MCF 10A (cell line): Measurements from ENCODE around the gene STXBP1. TPM values are rescaled to one million over a fixed set of nuclear protein-coding genes. Genes with fewer than 3 reads are reported as not detected.
A peak's percentile ranks its signal among the peaks of the same experiment; 100 is the strongest.

Experiments used
- BruUV-seq: library from RNA; stranded (reverse); fragments of 400-500 nt; replicated peaks from 2 replicates; lab custom pipeline; 2021; lab: Mats Ljungman, UMichigan
- CTCF ChIA-PET: fragments of 300-600 bp; sonication (Branson Sonifier 250); formaldehyde crosslinking; extraction: SDS; loops from one replicate; lab custom pipeline; 2021; ENCODE audit warnings: antibody characterized with exemption, inconsistent platforms; lab: Yijun Ruan, JAX
- POLR2A ChIA-PET: fragments of 300-600, 350-650 bp; sonication (Branson Sonifier 250); formaldehyde crosslinking; extraction: SDS; loops from one replicate; lab custom pipeline; 2020; ENCODE audit warnings: antibody characterized with exemption, inconsistent platforms; lab: Yijun Ruan, JAX
- DNase-seq: peaks from one replicate; pipeline ENCODE4 v3.0.0-alpha.2; 2018; ENCODE audit not compliant: unreplicated experiment
- H3K27ac Mint-ChIP-seq: one replicate; pipeline ENCODE4 v1.8.0; 2022; ENCODE audit warnings: mild to moderate bottlenecking, low read depth, mixed read lengths; ENCODE audit not compliant: unreplicated experiment
- H3K27me3 Mint-ChIP-seq: one replicate; pipeline ENCODE4 v1.8.0; 2022; ENCODE audit warnings: mixed read lengths; ENCODE audit not compliant: insufficient read depth, unreplicated experiment
- H3K36me3 Mint-ChIP-seq: one replicate; pipeline ENCODE4 v1.8.0; 2022; ENCODE audit warnings: mild to moderate bottlenecking, moderate library complexity, mixed read lengths; ENCODE audit not compliant: insufficient read depth, unreplicated experiment
- H3K4me1 Mint-ChIP-seq: one replicate; pipeline ENCODE4 v1.8.0; 2022; ENCODE audit warnings: mixed read lengths; ENCODE audit not compliant: insufficient read depth, unreplicated experiment
- H3K4me3 Mint-ChIP-seq: one replicate; pipeline ENCODE4 v1.8.0; 2022; ENCODE audit warnings: mild to moderate bottlenecking, moderate library complexity, mixed read lengths; ENCODE audit not compliant: unreplicated experiment
- H3K9me3 Mint-ChIP-seq: one replicate; pipeline ENCODE4 v1.8.0; 2022; ENCODE audit warnings: mixed read lengths; ENCODE audit not compliant: unreplicated experiment
- CTCF ChIP-seq: fragments of 200-600 bp; IDR thresholded peaks from one replicate; pipeline ENCODE4 v1.8.0; 2022; ENCODE audit warnings: antibody characterized with exemption, mild to moderate bottlenecking; ENCODE audit not compliant: unreplicated experiment
- intact Hi-C: fragments of 100-400 bp; cut with micrococcal nuclease; formaldehyde crosslinking; loops from 2 replicates; pipeline ENCODE4 v1.14.1; 2022
- total RNA-seq: library from RNA; stranded (reverse); gene quantifications from 2 replicates; pipeline ENCODE4 v1.2.3, GENCODE V29; 2022

STXBP1 gene
- total RNA-seq, 1 experiment from 2014 or later: 20.0 TPM

GRCh38 chr9:127588740-127589506 is 23.2 kb upstream of the STXBP1 start:
- CTCF ChIA-PET: interaction anchor here (0.6 to 8.0 kb wide), 26 partner anchors 9 to 459 kb away, joined by 3 to 69 read pairs (median 5); partner anchors contain the start of genes STXBP1 and TOR2A

GRCh38 chr9:127589955-127590370 is 22.1 kb upstream of the STXBP1 start:
- ChIA-PET POLR2A (interaction anchor here (0.7 to 1.3 kb wide), 3 partner anchors 25 to 145 kb away, joined by 3 to 9 read pairs (median 6); partner anchors contain the start of gene TOR2A), CTCF (interaction anchor here (0.6 to 8.0 kb wide), 26 partner anchors 8 to 331 kb away, joined by 3 to 69 read pairs (median 4); partner anchors contain the start of genes STXBP1 and TOR2A)
- Mint-ChIP-seq H3K4me3 (no peak overlapping the region), H3K4me1 (peaks cover 21% of the 10 kb centered on the region), H3K27me3 (no peaks in the 10 kb centered on the region), H3K36me3 (peaks cover 6% of the 10 kb centered on the region), H3K9me3 (no peaks in the 10 kb centered on the region), H3K27ac (no peak overlapping the region)
- BruUV-seq: no TSS peak
- peak; percentile 84 for DNase-seq
- intact Hi-C loops: loop anchor here (1.0 to 10.0 kb wide), 6 partner anchors 144 to 648 kb away; partner anchors contain the start of gene ZNF79
- peak; percentile 91 for TF ChIP-seq CTCF

More at GRCh38 chr9:127588740-127589506, 23.2 kb upstream of the STXBP1 start:
- Mint-ChIP-seq H3K4me1 (peaks cover 21% of the 10 kb centered on the region), H3K27me3 (no peaks in the 10 kb centered on the region), H3K4me3 (no peak overlapping the region), H3K9me3 (no peaks in the 10 kb centered on the region), H3K27ac (no peak overlapping the region), H3K36me3 (peaks cover 11% of the 10 kb centered on the region)
- no peak for DNase-seq
- no peak for TF ChIP-seq CTCF
- BruUV-seq: no TSS peak
- intact Hi-C loops: loop anchor here (5.0 to 10.0 kb wide), 2 partner anchors 164 to 647 kb away; partner anchors contain the start of gene ZNF79
- POLR2A ChIA-PET: interaction anchor here (0.6 to 1.5 kb wide), 6 partner anchors 9 to 146 kb away, joined by 3 to 7 read pairs (median 4); partner anchors contain the start of gene TOR2A

- ChIA-PET CTCF (interaction anchor here (0.7 kb wide), 2 partner anchors 168 to 233 kb away, joined by 3 to 4 read pairs; no protein-coding TSS in a partner anchor), POLR2A (interaction anchor here (2.5 kb wide), 1 partner anchor 12 kb away, joined by 14 read pairs; no protein-coding TSS in a partner anchor)
- H3K9me3 Mint-ChIP-seq: no peaks in the 10 kb centered on the region
- H3K27ac Mint-ChIP-seq: no peak overlapping the region
- H3K4me3 Mint-ChIP-seq: no peak overlapping the region
- H3K4me1 Mint-ChIP-seq: peaks cover 10% of the 10 kb centered on the region
- no peaks in the 10 kb centered on the region for H3K27me3 Mint-ChIP-seq
- DNase-seq: no peak
- intact Hi-C loops: no loop called here
- BruUV-seq: no TSS peak
- no peak for TF ChIP-seq CTCF
- H3K36me3 Mint-ChIP-seq: peaks cover 10% of the 10 kb centered on the region
Observed at GRCh38 chr9:127595611-127596010, 16.5 kb upstream of the STXBP1 start.
